K562 (cell line): Measurements from ENCODE around the gene SUSD3. TPM values are rescaled to one million over a fixed set of nuclear protein-coding genes. Genes with fewer than 3 reads are reported as not detected.

Experiments used
- AFF4 ChIP-seq: sonication (generic); formaldehyde crosslinking; IDR thresholded peaks from 2 replicates; pipeline ENCODE4 v1.8.0; 2023; ENCODE audit warnings: mild to moderate bottlenecking, missing genetic modification reagents
- ATF6 ChIP-seq: sonication (generic); formaldehyde crosslinking; IDR thresholded peaks from 2 replicates; pipeline ENCODE4 v1.4.0; 2020; ENCODE audit warnings: mild to moderate bottlenecking, missing genetic modification reagents
- BCLAF1 ChIP-seq, 2 experiments: fragments of 450-650 bp in 1 of 2; IDR thresholded peaks; 2 replicates each; pipeline ENCODE4 v1.6.1; 2011 to 2017; ENCODE audit warnings: low read depth in 2 of 2, antibody characterized with exemption in 1 of 2, borderline replicate concordance in 1 of 2, low read length in 1 of 2, mild to moderate bottlenecking in 1 of 2, mixed read lengths in 1 of 2; ENCODE audit not compliant: control insufficient read depth in 1 of 2
- CUX1 ChIP-seq: fragments of 200-800 bp; sonication (Bioruptor generic); IDR thresholded peaks from 2 replicates; pipeline ENCODE4 v1.6.1; 2016; ENCODE audit warnings: missing genetic modification characterization, missing compliant biosample characterization
- FOXA1 ChIP-seq: fragments of 450-650 bp; IDR thresholded peaks from 2 replicates; pipeline ENCODE4 v1.6.1; 2016; ENCODE audit warnings: mild to moderate bottlenecking, borderline replicate concordance
- NCOA4 ChIP-seq: fragments of 450-650 bp; IDR thresholded peaks from 2 replicates; pipeline ENCODE4 v1.6.1; 2018; ENCODE audit warnings: mild to moderate bottlenecking; ENCODE audit not compliant: partially characterized antibody
- RAD51 ChIP-seq: fragments of 450-650 bp; IDR thresholded peaks from 2 replicates; pipeline ENCODE4 v1.7.1; 2016; ENCODE audit warnings: low read depth, mild to moderate bottlenecking, borderline replicate concordance
- RBM39 ChIP-seq: fragments of 200-400 bp; formaldehyde crosslinking; optimal IDR thresholded peaks from 2 replicates; pipeline ENCODE3; 2018; ENCODE audit warnings: low read depth, low read length
- TCF15 ChIP-seq: fragments of 250-450 bp; sonication (Bioruptor Pico); IDR thresholded peaks from 2 replicates; pipeline ENCODE4 v1.8.0; 2022; ENCODE audit warnings: moderate library complexity, mild to moderate bottlenecking, inconsistent platforms
- ZNF217 ChIP-seq: sonication (generic); formaldehyde crosslinking; IDR thresholded peaks from 2 replicates; pipeline ENCODE4 v1.8.0; 2022; ENCODE audit warnings: mild to moderate bottlenecking, missing genetic modification reagents
- ZNF224 ChIP-seq: sonication (generic); formaldehyde crosslinking; IDR thresholded peaks from 2 replicates; pipeline ENCODE4 v1.8.0; 2022; ENCODE audit warnings: mild to moderate bottlenecking, missing genetic modification reagents
- polyA plus RNA-seq, 8 experiments: library from polyadenylated mRNA; depleted of rRNA in 4 of 8; stranded (reverse) in 5 of 8; unstranded in 3 of 8; fragments of >200 nt; fragmentation: Nextera tagmentation in 2 of 8; fragmentation: Illumina TruSeq in 1 of 8; extraction: Ambion mirVana in 2 of 8; extraction: Trizol in 1 of 8; gene quantifications; 2 replicates each; pipeline versions ENCODE4 v1.2.1 to v1.2.3, GENCODE V29; 2011 to 2014; ENCODE audit warnings: inconsistent platforms in 1 of 8, missing spikeins in 1 of 8
- total RNA-seq, 7 experiments: library from RNA; depleted of rRNA in 6 of 7; stranded (reverse); fragments of >200 nt in 6 of 7; fragmentation: Illumina TruSeq in 2 of 7; extraction: Trizol in 2 of 7; gene quantifications; 2 replicates each; pipeline versions ENCODE4 v1.2.1 to v1.2.3, GENCODE V29; 2011 to 2021; ENCODE audit warnings: low replicate concordance in 1 of 7

SUSD3 gene
- total and polyA plus RNA-seq, 9 of the 15 experiments (the other 6 are each of a cell fraction or from before 2014, with no cell fraction given) = 1.3 to 21.7 (median 11.4) TPM

GRCh38 chr9:93134015-93134739 lies 75.7 kb downstream of the SUSD3 start, which contains the start of gene NINJ1 (continued):
- TF ChIP-seq AFF4 (CRISPR knock-in tag) = no peak
- no peak for TF ChIP-seq ATF6 (CRISPR knock-in tag)
- no peak for TF ChIP-seq RAD51
- TF ChIP-seq RBM39 = no peak
- no peak for TF ChIP-seq CUX1
- TF ChIP-seq ZNF217 (CRISPR knock-in tag) = no peak
- no peak for TF ChIP-seq TCF15 (CRISPR knock-in tag)
- TF ChIP-seq FOXA1 = no peak
- no peak for TF ChIP-seq BCLAF1 (IDR thresholded peaks at IDR 0.05; ENCODE audit: borderline replicate concordance in 1 of 2, control insufficient read depth in 1 of 2, low read depth in 2 of 2, low read length in 1 of 2)
- TF ChIP-seq ZNF224 (CRISPR knock-in tag) = no peak
- no peak for TF ChIP-seq NCOA4
